Measurements from ENCODE around the gene KRTAP10-10.
"Not testable (repeated sequence)": the region's sequence is repeated elsewhere in the genome, so short reads cannot be mapped to it uniquely, and the experiment has no call there.

KRTAP10-10 gene

DNA sequence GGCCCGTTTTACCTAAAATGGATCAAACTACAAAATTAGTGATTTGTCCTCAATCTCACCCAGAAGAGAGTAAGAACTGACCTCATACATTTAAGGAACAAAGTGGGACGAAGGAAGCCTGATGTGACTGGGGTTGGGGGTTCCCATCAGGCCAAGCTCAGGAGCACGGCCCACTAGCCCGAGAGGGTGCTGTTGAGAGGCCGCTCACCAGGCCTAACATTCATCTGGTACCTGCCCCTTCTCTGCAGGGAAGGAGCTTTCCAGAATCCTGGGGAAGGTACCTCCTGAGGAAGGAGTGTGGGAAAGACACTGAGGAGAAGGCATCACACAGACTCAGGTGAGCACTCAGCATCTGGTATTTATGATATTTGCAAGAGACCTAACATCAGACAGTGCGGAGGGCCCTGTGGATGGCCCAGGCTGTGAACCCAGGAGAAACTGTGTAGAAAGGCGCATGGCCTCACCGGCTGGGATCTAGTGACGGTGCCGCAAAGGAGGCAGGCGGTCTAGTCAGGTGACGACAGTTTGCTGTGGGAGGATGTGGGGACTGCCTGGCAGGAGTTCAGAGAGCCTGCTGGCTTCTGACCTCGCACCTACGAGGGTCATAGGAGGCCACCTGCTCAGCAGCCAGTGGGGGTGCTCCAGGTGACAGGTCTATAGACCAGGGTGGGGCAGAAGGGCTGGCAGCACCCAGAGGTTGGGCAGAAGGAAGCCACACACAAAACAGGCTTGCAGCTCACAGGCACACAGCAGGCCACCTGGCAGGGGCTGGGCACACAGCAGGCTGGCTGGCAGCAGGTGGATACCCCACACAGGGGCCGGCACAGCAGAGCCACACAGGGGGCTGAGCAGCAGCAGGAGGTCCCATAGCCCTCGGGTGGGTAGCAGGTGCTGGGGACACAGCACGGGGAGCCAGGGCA is 16.8 kb downstream of the KRTAP10-10 start:
- no peak for DNase-seq

- no peak for DNase-seq
Measured at GRCh38 chr21:44654576-44655175, 17.5 kb downstream of the KRTAP10-10 start, which contains the start of gene KRTAP12-4. Gene KRTAP12-4 (minus strand): TSS chr21:44654659. CDS start chr21:44654614, 45 bp downstream.

DNA sequence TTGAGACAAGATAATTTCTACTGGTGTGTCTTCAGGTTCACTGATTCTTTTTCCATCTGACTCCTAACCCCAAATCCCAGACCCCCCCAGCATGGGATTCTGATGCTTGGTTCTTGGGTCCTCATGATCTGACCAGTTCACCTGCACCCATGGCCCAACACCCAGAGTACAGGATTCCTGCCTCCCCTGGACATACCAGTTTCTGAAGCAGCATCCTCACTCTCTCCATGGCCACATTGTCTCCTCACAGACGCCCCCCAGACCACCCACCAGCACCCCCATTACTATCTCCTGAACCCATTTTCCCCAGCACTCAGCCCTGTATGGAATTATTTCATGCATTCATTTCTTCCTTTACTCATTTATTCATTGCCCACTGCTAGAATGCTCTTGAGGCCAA is 19.7 kb downstream of the KRTAP10-10 start:
- no peak for DNase-seq

DNA sequence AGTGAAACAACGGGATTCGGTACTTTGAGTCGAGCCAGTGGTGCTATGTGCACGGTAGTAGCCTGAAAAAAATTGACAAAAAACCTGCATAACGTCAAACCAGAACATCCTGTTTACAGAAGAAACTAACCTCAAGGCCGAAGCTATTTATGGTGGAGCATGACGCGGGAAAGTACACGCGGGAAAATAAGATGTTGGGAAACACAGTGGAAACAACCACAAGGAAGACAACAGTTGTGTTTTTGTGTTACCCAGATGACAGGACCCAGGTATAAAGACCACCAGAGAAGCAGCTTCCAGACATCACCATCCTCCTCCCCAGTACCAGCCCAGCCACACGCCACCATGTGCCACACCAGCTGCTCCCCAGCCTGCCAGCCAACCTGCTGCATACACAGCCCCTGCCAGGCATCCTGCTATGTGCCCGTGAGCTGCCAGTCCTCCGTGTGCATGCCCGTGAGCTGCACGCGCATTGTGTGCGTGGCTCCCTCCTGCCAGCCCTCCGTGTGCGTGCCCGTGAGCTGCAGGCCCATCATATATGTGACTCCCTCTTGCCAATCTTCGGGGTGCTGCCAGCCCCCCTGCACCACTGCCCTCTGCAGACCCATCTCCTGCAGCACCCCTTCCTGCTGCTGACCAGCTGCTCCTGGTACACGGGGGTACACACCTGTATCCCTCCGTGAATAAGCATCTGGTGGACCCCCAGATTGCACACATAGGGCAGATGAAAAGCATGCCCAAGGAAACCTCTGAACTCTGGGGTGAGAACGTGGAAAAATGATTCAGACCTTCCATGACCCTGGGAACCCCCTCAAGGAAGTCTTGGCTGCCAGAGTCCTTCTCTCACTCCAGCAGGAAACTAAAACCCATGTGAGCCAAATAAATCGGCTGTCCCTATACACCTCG is 20.7 kb downstream of the KRTAP10-10 start, which contains the start of gene KRTAP12-3:
KRTAP12-3 (plus strand) TSS at position 298 of the 906 bp plus-strand sequence; CDS start at position 346, 48 bp downstream.
- no peak for DNase-seq

DNA sequence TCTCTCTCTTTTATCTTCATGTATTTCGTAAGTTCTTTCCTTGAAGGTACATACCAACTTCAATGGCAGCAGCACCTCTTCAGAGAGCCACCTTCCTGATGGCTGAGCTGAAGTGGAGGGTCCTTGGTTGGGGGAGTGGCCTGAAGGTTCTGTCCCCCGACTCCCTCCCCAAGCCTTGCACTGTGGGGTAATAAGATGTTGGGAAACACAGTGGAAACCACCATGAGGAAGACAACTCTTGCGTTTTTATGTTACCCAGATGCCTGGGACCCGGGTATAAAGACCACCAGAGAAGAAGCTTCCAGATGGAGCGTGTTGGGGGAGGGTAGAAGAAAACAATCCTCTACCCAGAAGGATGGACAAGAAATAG is 21.4 kb downstream of the KRTAP10-10 start:
- no peak for DNase-seq

- DNase-seq = no peak
Measured at GRCh38 chr21:44658913-44659595, 21.9 kb downstream of the KRTAP10-10 start.

DNA sequence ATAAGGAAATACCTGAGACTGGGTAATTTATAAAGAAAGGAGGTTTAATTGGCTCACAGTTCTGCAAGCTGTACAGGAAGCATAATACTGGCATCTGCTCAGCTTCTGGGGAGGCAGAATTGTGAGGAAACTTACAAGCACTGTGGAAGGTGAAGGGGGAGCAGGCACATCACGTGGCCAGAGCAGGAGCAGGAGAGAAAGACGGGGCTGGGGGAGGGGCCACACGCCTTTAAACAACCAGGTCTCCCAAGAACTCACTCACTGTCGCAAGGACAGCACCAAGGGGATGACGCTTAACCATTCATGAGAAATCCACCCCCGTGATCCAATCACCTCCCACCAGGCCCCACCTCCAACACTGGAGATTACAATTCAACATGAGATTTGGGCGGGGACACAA is 24.4 kb downstream of the KRTAP10-10 start:
- DNase-seq = not testable (repeated sequence)

DNA sequence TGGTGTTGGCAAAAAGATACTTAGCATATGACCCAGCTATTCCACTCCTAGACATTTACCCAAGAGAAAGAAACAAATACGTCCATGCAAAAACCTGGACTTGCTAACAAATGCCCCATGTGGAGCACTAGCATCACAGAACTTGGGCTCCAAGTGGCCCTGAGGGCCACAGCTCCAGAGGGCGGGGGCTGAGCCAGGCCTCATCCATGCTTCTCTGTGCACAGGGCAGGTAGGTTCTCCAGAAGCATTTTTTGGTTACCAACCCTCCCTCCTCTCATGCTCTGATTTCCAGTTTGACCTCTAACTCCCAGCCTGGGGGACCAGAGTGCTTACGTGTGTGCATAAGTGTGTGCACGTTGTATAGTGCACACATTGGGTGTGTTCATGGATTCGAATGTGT is 27.5 kb downstream of the KRTAP10-10 start:
- no peak for DNase-seq

DNA sequence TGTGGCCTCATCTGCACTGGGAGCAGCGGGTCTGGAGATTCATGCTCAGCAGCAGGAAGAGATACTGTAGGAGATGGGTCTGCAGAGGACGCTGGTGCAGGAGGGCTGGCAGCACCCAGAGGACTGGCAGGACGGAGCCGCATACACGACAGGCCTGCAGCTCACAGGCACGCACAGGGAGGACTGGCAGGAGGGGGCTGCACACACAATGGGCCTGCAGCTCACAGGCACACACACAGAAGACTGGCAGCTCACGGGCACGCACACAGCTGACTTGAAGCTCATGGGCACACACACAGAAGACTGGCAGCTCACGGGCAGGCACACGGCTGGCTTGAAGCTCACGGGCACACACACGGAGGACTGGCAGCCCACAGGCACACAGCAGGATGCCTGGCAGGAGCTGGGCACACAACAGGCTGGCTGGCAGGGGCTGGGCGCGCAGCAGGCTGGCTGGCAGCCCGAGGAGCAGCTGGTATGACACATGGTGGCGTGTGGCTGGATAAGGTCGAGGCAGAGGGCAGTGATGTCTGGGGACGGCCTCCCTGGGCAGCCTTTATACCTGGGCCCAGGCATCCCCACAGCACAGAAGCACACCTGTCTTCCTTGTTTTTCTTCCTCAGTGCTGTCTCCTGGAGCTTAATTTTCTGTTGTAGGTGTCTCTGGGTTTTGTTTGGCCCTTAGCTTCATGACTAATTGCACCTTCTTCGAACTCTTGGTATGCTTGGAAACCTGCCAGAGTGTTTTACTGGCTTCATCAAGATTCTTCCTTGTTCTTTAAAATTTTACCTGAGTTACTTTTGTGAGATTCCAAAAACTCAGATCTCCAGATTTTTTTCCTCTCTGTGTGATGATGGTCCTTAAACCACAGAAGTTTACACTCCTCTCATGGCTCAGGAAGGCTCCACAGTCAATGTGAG is 29.5 kb downstream of the KRTAP10-10 start, which contains the start of gene KRTAP12-2:
KRTAP12-2 (minus strand) TSS at position 527 of the 920 bp plus-strand sequence; CDS start at position 486, 41 bp downstream.
- DNase-seq = no peak

- DNase-seq = no peak
Measured at GRCh38 chr21:44667612-44668011, 30.5 kb downstream of the KRTAP10-10 start.

GRCh38 chr21:44670642-44671432 is 33.7 kb downstream of the KRTAP10-10 start:
- DNase-seq = no peak

DNA sequence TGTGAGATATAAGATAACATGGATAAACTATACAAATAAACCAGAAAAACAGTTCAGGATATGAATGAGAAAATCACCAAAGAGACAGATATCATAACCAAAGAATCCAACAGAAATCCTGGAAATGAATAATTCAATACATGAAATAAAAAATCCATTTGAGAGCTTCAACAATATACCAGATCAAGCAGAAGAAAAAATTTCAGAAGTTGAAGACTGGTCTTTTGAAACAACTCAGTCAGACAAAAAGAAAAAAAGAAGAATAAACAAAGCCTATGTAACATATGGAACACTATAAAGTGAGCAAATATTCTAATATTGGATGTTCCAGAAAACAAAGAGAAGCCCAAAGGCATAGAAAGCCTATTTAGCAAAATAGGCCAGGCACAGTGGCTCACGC is 34.8 kb downstream of the KRTAP10-10 start:
- DNase-seq = no peak

GRCh38 chr21:44677881-44678280 is 40.7 kb downstream of the KRTAP10-10 start:
- no peak for DNase-seq

DNA sequence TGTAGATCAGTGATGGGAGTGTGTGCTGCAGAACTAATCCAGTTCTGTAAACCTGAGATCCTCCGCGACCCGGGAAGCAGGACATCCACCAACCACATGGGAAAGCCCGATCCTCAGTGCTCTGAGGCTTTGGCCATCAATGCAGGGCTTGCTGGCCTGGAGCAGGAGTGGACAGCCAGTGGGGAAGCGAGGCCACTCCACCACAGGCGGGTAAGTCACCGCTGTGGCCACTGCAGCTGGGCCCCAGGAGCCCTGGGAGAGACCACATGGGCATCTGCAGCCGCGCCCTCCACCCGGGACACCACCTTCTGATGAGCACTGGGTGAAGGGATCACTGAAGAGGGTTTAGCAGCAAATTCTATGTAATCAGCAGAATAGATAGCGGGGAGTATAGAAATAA is 44.0 kb downstream of the KRTAP10-10 start:
- DNase-seq = no peak

- DNase-seq = no peak
Measured at GRCh38 chr21:44681861-44682579, 44.9 kb downstream of the KRTAP10-10 start, which contains the start of gene KRTAP12-1. Gene KRTAP12-1 (minus strand): TSS chr21:44682163. CDS start chr21:44682123, 40 bp downstream.

DNA sequence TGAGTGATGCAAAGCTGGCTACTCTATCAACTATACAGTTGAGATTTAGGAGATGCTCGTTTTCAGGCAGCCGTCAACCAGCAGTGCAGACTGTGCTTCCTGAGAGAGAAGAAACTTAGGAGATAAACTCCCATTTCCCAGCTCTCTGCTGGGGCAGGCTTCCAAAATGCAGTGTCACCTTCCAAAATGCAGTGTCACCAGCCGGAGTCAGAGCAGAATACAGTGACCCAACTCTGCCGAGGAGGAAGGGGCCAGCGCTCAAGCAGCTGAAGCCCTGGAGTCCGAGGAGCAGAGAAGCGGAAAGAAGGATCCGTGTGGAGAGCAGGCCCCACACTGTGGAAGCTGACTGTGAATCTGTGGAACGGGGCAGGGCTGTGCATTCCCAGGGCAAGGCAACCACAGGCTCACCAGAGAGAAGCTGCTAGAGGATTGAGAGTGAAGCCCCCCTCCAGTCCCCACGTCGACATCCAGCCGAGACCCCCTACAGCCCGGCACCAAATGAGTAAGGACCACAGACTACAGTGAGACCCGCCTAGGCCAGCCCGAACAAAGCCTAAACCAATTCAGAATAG is 45.5 kb downstream of the KRTAP10-10 start:
- no peak for DNase-seq

DNA sequence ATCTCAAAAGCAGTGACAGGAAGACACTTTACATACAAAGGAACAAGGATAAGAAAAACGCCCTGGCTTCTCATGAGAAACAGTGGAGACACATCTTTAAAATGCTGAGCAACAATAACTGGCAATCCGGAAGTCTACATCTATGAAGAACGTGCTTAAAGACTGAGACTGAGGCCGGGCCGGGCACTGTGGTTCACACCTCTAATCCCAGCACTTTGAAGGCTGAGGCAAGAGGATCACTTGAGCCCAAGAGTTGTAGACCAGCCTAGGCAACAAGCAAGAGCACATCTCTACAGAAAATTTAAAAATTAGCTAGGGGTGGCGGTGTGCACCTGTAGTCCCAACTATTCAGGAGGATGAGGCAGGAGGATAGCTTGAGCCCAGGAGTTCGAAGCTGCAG is 46.9 kb downstream of the KRTAP10-10 start:
- no peak for DNase-seq

GRCh38 chr21:44684483-44684882 is 47.3 kb downstream of the KRTAP10-10 start:
- no peak for DNase-seq

DNA sequence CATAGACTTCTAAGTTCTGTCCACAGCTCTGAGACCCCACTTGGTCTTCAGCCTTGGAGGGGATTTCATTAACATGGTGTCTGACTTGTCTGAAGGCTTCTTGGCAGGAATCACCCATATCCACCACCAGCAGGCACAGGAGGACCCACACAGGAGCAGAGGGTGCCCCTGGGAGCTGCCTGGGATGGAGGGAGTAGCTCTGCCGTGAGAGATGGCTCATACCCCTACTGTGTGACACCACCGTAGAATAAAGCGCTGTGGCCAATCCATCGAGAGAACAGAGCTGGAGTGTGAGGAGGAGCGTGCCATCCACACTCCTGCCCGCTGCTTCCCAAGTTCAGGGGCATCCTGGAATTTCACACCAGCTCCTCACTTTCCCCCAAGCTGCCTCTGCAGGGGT is 47.9 kb downstream of the KRTAP10-10 start:
- DNase-seq = not testable (repeated sequence)
